Activated CD4-positive, alpha-beta T cell treated with anti-CD3 and anti-CD28 coated beads, Interleukin-2, amount 50 U/mL, for 4 hours (primary cell): ENCODE measurements around the gene AP2A1.
A peak's percentile ranks its signal among the peaks of the same experiment; 100 is the strongest.

ENCODE experiments used
- DNase-seq, 2 experiments: peaks; one replicate each; pipeline ENCODE4 v3.0.0-alpha.2; 2020

Gene AP2A1

DNA sequence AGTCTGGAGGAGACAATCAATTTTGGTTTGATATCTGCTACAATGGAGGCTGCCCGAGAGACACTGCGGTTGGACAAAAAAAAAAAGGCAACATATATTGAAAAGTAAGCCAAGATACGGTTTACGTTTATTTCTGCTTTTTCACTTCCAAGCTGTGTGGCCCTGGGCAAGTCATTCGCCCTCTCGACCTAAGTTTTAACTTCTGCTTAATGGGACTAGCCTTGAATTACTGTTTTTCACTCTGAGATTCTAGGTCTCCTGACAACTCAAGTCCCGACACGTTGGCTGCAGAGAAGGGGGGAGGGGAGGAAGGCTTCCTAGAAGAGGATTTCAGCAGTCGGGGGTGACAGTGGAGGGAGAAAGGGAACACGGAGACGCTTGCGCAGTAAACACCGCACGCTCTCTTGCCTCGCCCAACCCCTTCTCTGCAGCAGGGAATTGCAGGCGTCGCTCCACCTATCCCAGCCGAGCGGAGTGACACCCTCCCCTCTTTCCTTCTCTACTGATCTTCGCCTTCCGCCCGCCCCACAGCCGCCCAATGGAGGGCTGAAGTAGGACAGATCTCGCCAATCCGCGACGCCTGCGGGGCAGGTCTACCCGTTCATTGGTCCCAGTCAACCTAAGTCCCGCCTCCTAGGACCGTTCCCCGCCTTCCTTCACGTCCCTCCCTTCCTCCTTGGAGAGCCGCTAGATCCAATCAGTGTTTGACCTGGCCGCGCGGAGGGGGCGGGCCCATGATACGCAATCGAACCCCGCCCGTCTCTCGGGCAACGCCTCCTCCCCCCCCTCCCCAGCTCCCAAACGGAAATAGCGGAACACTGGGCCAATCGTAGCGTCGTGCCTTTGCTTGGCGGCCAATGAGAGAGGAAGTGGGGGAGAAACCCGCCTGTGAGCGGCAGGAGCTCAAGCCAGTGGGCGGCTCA lies 533 bp upstream of the AP2A1 start:
- peak; percentile 98 to 99 for DNase-seq

DNA sequence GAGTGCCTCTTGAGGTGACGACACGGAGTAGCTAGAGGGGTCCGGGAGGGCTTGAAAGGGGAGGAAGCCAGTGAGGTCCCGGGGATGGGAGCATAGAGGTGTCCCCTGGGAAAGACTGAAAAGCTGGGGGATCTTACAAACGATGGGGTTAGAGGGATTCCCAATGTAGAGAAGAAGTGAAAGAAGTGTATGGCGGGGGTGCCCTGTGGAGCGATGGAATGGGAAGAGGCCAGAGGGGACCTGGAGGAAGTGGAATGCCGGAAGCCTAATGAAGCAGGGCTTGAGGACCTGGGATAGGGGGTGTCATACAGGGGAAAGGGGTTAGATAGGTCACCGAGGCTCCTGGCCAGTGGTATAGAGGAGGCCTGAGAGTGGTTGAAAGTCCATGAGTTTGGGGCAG lies 580 bp downstream of the AP2A1 start:
- DNase-seq = no peak

DNA sequence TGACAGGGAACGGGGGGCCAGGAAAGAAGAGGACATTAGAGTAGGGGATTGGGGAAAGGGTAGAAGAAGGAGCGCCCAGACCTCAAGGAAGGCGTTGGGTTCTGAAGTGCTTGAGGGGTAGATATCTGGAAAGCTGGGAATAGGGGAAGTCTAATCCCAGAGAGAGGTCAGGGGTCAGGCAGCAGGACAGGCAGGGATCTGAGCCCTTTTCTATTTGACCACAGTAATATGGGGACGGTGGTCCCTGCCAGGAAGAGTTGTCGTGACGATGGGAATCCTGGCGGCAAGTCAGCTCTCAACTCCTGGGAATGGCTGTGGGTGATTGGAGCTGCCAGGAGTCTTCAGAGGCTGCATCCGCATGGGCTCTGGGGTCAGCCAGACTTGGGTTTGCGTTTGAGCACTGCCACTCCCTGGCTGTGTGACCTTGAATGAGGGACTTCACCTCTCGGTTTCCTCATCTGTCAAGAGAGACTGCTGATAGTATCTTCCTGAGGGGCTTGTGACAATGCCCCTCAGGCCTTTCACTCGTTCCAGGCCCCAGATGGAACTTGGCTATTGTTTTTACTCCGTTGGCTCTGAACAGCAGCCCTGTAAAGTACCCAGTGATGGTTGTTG lies 1.3 kb downstream of the AP2A1 start:
- DNase-seq = no peak

DNA sequence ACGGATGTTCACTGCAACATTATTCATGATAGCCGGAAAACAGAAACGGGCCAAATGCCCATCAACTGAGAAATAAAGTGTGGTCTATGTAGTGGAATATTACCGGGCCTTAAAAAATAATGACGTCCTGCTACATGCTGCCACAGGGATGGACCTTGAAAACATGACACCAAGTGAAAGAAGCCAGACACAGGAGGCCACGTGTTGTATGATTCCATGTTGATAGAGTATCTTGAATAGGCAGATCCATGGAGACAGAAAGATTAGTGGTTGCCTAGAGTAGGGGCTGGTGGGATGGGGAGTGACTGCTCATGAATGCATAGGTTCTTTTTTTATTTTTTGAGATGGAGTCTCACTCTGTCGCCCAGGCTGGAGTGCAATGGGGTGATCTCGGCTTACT lies 3.7 kb downstream of the AP2A1 start:
- DNase-seq = no peak

DNA sequence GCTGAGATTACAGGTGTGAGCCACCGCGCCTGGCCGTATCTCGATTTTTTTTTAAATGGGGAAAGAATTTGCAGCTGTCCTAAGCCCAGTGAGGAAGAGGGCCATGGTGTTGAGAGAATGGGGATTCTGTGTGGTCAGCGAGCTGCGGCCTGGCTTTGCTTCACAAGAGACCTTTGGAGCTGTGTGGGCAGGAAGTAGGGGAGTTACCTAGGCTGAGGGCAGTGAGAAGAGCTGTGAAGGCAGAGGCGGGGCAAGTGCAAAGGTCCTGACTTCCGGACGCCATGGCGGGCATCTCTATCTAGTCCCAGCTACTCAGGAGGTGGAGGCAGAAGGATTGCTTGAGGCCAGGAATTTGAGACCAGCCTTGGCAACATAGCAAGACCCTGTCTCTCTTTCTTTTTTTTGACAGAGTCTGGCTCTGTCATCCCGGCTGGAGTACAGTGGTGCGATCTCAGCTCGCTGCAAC lies 4.9 kb downstream of the AP2A1 start:
- DNase-seq = no peak

DNA sequence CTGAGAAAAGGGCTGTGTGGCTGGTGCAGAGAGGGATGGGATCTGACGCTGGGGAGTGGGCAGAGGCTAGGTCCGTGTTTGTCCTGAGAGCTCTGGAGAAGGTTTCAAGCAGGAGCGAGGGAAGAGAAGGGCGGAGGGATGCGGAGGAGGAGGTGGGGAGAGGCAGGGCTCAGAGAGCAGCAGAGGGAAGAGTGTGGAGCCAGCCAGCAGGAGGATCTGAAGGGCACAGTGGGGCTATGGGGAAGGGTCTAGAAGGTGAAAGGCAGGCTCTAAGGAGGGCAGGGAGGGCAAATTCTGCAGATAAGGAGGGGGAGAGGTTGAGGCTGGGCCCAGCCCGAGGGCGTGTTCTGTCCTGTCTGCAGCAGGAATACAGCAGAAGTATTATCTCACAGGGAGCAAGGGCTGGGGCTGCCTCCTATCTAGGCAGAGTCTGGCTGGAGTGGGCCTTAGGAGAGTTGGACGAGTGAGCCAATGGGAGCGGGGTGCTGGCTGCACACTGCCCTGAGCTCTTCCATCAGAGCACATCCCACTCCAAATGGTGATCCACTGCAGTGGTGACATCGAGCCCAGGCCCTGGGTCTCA lies 6.1 kb downstream of the AP2A1 start:
- no peak for DNase-seq

DNA sequence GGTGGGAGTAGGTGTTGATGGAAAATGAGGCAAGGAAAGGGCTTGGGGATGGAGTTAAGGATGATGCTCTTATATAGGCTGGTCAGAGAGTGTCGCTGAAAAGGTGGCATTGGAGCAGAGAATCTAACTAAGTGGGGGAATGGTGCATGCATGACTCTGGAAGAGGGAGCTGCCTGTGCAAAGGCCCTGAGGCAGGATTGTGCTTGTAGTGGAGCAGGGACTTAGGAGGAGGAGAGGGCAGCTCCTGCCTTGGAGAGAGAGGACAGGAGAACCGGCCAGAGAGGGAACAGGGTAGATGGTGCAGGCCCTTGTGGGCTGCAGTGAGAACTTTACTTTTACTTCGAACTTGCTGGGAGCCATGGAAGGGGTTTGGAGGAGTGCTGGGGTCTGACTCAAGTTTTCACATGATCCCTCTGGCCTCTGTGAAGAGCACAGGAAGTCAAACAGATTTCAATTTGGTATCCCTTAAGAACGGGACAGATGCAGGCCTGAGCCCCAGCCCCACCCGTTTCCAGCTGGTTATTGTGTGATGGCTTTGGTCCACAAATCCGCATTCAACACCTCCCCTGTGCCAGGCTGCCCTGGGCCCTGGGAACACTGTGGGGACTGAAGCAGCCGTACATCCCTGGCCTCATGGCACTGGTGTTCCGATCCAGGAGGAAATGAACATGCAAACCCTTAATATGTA lies 7.0 kb downstream of the AP2A1 start:
- DNase-seq = no peak

DNA sequence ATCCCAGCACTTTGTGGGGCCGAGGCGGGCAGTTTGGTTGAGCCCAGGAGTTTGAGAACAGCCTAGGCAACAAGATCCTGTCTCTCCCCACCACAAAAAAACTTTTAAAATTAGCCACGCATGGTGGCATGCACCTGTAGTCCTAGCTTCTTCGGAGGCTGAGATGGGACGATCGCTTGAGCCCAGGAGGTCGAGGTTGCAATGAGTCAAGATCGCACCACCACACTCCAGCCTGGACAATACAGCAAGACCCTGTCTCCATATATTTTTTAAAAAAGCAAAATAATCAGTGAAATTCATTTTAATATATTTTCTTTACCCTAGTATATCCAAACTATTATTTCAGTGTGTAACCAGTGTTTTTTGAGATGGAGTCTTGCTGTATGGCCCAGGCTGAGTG lies 8.2 kb downstream of the AP2A1 start:
- no peak for DNase-seq

DNA sequence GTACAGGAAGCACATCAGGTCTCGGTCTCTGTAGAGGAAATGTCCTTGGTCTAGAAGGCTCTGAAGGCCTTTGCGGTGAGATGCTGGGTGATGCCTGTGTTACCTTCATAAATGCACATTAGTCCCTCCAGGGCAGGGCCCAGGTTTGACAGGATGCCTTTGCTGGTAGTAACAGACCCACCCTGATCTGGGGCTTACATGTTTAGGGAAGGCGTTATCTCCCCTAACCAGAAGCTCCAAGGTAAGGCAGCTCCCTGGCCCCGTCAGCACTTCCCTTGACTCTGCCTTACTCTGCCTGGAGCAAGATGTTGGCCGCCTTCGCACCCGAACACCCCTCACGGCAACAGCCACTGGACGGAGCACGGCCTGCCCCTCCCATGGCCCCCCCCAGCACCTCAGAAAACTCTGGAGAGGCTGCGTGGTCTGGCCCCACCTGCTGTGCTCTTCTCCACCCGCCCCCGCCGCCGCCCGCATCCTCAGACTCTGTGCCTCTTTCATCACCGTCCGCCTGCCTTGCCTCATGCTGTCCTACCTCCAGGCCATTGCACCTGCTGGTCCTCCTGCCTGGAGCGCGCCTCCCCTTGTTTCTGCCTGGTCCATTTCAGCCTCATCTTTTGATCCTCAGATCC lies 9.1 kb downstream of the AP2A1 start:
- no peak for DNase-seq

DNA sequence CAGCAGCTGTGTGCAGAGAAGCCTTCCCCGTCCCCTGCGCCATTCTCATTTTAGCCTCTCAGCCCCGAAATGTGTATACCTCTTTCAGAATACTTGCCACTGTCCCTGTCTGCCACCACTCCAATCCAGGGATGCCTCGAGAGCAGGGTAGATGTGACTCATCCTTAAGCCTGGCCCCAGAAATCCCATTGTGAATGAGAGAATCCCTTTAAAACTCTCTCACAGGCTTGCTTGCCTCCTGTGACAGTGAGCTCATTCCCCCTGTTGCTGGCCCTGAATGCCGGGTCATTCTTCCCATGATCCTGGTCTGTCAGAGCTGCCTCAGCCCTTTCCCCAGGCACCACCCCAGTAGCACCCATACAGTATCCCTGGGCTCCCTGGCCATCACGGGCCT lies 9.6 kb downstream of the AP2A1 start:
- no peak for DNase-seq

DNA sequence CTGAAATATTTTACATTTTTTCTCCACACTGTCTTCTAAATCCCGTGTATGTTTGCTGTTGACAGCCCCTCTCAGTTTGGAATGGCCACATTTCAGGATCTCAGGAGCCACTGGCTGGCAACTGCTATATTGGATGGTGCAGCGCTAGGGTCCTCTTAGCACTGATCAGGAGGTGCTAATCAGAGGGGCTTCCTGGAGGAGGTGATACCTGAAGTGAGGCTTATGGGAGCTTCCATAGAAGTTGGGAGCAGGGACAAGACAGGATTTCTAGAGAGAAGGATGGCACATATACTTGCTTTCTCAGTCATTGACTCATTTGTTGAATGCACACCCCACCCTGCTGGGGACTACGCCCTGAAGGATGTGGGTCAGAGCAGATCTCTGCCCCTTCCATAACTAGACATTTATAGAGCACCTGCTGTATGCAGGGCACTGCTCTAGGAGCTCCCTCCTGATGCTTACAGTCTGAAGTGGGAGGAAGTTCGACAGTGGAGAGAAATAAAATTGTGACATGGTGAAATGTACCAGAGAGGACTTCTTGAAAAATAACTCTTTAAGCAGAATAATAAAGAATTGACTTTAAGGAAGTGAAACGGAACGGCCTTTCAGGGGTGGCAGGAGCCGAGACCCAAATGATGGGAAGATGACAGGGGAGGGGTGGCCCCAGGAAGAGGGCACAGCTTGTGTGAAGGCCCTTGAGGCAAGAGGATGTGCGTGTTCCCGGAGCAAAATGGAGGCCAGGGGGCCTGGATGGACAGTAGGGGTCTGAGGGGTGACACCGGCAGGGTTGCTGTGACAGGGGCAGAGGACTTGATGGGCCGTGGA lies 13.1 kb downstream of the AP2A1 start:
- DNase-seq = no peak

DNA sequence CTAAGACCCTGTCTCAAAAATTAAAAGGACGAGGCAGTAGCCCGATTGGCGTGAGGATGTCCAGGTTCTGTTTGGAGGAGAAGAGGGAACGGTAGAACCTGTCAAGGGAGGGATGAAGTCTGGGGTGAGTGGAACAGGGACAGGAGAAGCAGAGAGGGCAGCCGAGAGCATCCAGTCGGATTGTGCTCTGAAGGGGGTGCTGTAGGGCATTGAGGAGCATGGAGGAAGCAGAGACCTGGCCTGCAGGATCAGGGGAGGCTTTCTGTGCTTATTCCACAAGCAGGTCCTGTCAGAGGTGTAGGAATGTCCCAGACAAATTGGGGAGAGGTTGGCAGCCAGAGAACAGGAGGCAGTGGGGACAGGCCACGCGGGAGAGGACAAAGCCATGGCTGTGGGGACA lies 14.1 kb downstream of the AP2A1 start:
- no peak for DNase-seq

DNA sequence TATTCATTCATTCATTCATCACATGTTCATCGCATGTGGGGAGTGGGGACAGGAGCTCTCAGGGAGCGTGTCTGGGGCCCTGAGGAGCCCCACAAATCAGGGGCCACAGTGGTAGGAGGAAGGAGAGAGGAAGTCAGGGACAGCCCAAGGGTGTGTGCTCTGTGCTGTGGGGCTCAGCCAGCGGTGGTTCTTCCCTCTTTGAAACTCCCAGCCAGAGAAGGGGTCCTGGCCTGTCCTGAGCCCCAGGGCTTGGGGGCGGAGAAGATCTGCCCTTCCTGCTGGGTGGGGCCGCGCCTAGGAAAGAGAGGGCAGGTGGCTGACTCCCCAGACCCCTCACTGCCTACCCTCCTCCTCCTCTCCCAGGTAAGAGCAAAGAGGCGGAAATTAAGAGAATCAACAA lies 14.6 kb downstream of the AP2A1 start:
- DNase-seq = no peak

DNA sequence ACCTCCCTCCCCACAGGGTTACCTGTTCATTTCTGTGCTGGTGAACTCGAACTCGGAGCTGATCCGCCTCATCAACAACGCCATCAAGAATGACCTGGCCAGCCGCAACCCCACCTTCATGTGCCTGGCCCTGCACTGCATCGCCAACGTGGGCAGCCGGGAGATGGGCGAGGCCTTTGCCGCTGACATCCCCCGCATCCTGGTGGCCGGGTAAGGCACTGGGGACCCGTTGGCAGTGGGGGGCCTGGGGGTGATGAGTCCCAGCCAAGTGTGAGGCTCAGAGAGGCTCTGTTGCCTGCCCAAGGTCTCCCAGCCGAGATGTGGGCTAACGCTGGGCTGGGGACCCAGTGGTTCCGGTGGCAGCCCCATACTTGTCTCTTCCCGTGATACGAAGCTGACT lies 15.7 kb downstream of the AP2A1 start:
- no peak for DNase-seq

DNA sequence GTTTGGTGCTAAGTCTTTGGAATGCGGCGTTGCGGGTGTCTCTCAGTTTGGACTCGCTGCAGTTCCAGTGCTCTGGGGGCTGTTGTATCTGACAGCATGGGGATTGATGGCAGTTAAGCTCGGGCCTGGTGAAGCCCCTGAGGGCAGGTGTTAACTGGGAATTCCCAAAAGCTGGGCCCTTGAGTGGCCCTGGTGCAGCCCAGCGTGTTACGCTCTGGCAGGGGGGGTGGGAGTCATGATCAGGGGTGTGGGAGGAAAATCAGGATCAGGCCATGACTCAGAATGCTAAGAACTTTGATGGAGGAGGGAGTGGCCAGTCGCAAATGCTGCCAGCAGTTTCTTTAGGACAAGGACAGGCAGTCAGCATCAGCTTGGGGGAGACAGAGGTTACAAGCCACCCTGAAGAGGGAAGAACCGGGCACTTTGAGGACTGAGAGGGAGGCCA lies 19.6 kb downstream of the AP2A1 start:
- DNase-seq = no peak

DNA sequence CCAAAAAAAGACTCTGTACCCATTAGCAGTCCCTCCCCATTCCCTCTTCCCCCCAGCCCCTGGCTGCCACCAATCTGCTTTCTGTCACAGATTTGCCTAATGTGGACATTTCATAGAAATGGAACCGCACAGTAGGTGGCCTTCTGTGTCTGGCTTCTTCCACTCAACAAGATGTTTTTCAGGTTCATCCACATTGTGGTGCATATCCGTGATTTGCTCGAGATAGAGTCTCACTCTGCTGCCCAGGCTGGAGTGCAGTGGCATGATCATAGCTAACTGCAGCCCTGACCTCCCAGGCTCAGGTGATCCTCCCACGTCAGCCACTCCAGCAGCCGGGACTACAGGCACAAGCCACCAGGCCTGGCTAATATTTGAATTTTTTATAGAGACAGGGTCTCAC lies 20.9 kb downstream of the AP2A1 start:
- no peak for DNase-seq

DNA sequence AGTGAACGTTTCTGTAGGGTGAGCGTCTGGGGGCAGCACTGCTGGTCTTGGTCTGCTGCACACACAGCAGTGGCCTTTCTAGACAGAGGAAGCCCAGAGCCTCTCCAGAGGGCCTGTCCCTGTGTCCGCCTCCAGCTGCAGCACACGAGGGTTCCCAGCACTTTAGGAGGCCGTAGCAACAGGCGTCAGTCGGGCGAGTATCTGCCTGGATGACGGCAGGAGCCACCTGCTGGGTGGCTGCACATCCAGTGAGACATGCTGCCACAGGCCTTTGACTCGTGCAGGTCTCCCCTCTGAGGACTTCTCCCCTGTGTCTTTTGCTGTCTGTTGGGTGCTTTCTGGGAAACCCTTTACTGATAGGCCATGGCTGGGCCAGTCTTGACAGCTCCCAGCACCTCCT lies 22.1 kb downstream of the AP2A1 start:
- no peak for DNase-seq

DNA sequence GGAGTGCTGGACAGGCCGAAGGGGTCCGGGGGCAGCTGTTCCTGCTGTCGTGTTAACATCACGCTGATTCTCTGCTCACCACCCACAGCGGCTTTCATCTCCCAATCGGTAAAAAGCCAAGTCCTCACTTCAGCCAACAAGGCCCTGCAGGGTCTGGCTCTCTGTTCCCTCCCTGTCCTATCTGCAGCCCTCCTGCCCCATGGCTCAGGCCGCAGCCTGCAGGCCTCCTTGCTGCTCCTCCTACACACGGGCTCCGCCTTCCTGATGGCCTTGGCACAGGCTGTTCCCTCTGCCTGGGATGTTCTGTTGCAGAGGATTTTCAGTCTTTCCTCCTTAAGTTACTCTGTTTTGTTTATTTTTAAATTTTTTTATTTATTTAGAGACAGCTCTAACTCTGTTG lies 24.1 kb downstream of the AP2A1 start:
- no peak for DNase-seq

DNA sequence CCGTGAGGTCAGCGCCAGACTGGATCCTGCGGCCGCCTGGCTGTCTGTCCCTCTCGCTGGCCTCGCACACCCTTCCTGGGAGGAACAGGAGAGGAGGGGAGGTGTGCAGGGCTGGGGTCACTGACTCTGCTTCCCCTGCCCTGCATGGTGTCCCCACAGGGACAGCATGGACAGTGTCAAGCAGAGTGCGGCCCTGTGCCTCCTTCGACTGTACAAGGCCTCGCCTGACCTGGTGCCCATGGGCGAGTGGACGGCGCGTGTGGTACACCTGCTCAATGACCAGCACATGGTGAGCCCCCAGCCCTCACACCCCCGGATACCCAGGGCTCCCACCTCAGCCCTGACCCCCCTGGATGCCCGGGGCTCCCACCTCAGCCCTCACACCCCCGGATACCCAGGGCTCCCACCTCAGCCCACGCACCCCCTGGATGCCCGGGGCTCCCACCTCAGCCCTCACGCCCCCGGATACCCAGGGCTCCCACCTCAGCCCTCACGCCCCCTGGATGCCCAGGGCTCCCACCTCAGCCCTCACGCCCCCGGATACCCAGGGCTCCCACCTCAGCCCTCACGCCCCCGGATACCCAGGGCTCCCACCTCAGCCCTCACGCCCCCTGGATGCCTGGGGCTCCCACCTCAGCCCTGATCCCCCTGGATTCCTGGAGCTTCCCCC lies 25.1 kb downstream of the AP2A1 start:
- DNase-seq = no peak

DNA sequence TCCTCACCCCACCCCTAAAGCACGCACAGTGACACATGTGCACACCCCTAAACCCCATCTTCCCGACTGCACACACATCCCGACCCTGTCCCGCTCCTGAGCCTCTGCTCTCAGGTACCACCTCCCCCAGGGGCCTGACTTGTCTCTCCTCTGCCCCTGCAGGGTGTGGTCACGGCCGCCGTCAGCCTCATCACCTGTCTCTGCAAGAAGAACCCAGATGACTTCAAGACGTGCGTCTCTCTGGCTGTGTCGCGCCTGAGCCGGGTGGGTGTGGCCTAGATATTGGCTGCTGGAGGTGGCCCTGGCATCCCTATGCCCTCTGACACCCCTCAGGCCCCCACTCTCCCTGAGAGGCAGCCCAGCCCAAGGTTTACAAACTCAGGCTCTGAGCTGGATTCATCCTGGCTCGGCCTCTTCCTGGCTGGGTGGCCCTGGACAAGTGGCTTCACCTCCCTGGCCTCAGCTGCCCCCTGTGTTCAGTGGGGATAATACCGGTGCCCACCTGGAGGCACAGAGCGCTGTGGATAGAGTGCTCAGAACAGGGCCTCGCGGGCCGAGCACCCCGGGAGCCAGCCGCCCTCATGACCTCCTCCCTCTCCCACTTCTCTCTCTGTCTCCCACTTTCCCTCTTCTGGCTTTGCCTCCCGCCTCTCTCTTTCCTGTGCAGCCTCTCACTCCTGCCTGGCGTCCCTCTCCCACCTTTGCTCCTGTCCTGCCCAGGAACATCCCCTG lies 26.2 kb downstream of the AP2A1 start:
- no peak for DNase-seq

DNA sequence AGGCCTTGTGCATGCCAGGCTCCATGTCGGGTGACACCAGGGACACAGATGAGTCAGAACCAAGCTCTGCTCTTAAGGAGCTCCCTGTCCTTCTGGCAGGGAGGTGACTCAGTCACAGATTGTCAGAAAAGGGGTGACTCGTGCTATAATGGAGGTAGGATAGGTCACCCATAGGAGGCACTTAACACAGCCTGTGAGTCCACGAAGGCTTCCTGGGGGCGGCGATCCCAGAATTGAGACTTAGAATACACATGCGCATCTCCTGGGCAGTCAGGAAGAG lies 26.7 kb downstream of the AP2A1 start:
- DNase-seq = no peak
